Measurements from ENCODE around the gene PCID2.

- no peak for TF ChIP-seq MYC (IDR thresholded peaks at IDR 0.05; ENCODE audit: low read depth, low read length)
- TF ChIP-seq CTCF (IDR thresholded peaks at IDR 0.05; ENCODE audit: low read depth, low read length) = no peak
- TF ChIP-seq MAX (IDR thresholded peaks at IDR 0.05; ENCODE audit: low read depth, low read length) = no peak
Observed at GRCh38 chr13:113152691-113152983, 55.8 kb downstream of the PCID2 start.
